T-helper 2 cell treated with Interferon-gamma antibody and Interleukin-4, amounts not matched to agents 100 ng/mL and 5 ng/mL, for 36 hours (primary cell): ENCODE measurements around the gene NHERF2. TPM values are rescaled to one million over a fixed set of nuclear protein-coding genes. Genes with fewer than 3 reads are reported as not detected.

Experiments used
- intact Hi-C: fragments of 100-400 bp; cut with micrococcal nuclease; formaldehyde crosslinking; loops from one replicate; pipeline ENCODE4 v1.15.1; 2023
- total RNA-seq: library from RNA; stranded (reverse); gene quantifications from 2 replicates; pipeline ENCODE4 v1.2.3, GENCODE V29; 2022

NHERF2 gene
- total RNA-seq, 1 donor from 2014 or later: 3.1 TPM

DNA sequence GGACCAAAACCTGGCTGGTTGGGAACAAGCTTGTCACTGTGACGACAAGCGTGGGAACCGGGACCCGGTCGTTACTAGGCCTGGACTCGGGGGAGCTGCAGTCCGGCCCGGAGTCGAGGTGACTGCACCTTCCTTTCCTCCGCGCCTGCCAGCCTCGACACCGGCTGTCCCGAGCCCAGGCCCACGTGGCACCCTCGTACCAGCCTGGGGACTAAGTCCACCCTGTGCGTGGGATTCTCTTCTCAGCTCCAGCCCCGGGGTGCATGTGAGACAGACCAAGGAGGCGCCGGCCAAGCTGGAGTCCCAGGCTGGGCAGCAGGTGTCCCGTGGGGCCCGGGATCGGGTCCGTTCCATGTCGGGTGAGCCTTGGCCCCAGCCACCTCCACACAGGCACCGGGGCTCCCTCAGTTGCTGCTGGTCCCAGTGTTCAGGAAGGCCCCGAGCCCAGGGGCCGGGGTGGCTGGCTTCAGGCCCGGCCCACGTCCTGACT is 52.7 kb downstream of the NHERF2 start:
- intact Hi-C loops: no loop called here

GRCh38 chr16:2079991-2080390 is 53.3 kb downstream of the NHERF2 start:
- intact Hi-C loops: no loop called here

GRCh38 chr16:2081201-2082084 is 54.7 kb downstream of the NHERF2 start:
- intact Hi-C loops: no loop called here

- intact Hi-C loops: no loop called here
Measured at GRCh38 chr16:2082171-2082982, 55.7 kb downstream of the NHERF2 start.

- intact Hi-C loops: no loop called here
Measured at GRCh38 chr16:2082983-2083364, 56.3 kb downstream of the NHERF2 start.

DNA sequence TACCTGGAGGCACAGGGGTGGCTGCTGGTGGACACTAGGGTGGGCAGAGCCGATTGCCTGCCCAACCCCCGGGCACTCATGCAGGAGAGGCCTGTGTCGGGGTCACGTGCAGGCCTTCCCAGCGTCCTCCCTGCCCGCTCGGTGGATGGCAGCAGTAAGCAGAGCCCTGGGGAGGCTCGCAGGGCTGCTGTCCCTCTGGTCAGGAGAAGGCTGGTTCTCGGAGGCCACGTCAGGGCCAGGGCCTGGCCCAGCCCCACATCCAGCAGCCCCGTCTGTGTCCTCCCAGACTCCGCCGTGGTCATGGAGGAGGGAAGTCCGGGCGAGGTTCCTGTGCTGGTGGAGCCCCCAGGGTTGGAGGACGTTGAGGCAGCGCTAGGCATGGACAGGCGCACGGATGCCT is 56.7 kb downstream of the NHERF2 start:
- intact Hi-C loops: no loop called here

- intact Hi-C loops: no loop called here
Measured at GRCh38 chr16:2083876-2084780, 57.4 kb downstream of the NHERF2 start.

DNA sequence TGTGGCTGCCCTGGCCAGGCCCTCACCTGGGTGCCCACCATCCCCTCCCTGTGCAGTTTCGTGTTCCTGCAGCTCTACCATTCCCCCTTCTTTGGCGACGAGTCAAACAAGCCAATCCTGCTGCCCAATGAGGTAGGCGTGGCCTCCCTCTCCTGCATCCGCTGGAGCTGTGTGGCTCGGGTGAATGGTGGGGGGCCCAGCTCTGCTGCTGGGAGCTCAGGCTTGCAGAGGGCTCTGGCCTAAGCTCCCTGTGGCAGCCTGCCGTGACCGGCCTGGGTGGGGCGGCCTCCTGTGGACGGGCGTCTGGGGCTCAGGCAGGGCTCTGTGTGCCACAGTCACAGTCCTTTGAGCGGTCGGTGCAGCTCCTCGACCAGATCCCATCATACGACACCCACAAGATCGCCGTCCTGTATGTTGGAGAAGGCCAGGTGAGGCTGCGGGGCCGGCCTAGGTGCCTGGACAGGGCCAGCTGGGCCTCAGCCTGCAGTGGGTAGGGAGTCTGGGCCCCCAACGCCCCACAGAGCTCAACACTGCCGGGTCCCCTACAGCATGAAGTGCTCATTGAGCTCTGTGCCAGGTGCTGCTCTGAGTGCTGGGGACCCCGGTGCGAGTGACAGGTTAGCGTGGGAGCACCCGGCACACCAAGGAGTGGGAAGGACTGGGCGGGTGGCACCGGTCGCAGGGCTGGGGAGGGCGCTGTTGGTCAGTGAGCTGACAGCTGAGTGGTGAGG is 58.4 kb downstream of the NHERF2 start:
- intact Hi-C loops: no loop called here

DNA sequence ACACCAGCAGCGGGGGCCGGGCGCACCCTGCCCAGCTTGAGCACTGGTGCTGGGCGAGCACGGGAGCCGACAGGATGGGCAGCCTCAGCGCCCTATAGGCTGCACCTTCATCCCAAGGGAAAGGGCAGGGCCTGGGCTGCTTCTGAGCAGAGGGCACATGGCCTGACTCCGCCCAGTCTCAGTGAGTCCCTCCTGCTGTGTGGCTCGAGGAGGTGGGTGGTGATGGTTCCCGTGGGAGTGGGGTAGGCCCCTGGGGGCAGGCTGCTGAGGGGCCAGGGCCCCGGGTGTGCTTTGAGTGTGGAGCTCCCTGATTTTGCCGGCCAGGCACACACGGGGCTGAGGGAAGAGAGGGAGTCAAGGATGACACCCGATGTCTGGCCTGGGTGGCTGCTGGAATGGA is 59.0 kb downstream of the NHERF2 start:
- intact Hi-C loops: no loop called here

DNA sequence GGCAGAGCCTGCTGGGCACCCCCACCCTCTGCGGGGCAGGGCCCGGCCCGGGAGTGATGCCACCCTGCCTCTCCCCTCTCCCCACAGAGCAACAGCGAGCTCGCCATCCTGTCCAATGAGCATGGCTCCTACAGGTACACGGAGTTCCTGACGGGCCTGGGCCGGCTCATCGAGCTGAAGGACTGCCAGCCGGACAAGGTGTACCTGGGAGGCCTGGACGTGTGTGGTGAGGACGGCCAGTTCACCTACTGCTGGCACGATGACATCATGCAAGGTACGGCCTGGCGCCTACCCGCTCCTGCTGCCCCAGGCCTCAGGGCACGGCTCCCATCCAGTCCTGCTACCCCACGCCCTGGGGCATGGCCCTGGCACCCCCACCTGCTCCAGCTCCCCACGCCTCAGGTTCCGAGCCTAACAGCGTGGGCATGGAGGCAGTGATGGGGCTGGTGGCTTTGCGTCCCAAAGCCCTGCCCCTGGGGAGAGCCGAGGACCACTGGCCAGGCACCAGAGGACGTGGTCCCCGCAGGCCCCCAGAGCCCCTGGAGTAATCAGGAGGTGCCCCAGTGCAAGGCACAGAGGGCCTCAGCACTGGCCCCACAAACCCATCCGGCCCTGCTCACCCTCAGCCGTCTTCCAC is 59.5 kb downstream of the NHERF2 start:
- intact Hi-C loops: no loop called here

- intact Hi-C loops: no loop called here
Measured at GRCh38 chr16:2086812-2087747, 60.4 kb downstream of the NHERF2 start.

DNA sequence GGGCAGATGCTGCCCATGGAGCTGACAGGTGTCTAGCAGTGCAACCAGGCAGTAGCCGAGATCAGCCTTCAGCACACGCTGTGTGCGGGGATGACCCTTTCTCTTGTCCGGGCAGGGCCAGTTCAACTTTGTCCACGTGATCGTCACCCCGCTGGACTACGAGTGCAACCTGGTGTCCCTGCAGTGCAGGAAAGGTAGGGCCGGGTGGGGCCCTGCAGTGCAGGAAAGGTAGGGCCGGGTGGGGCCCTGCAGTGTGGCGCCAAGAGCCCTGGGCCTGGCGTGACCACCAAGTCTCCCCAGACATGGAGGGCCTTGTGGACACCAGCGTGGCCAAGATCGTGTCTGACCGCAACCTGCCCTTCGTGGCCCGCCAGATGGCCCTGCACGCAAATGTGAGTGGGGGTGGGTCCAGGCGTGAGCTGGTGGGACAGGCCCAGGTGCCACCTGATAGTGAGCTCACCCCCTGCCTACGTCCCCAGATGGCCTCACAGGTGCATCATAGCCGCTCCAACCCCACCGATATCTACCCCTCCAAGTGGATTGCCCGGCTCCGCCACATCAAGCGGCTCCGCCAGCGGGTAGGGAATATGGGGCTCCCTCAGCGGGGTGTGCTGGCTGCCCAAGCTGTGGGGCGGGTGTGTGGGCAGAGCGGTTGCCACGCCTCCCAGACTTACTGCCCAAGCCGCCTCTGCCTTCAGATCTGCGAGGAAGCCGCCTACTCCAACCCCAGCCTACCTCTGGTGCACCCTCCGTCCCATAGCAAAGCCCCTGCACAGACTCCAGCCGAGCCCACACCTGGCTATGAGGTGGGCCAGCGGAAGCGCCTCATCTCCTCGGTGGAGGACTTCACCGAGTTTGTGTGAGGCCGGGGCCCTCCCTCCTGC is 61.3 kb downstream of the NHERF2 start:
- intact Hi-C loops: no loop called here

Other genes starting within 250 kb of the NHERF2 start
- gene SPSB3, start 244.3 kb upstream of the NHERF2 start, total RNA-seq: 29.5 and 32.7 TPM in 2 replicates
- gene NUBP2, start 243.9 kb upstream of the NHERF2 start, total RNA-seq: 55.1 and 55.6 TPM in 2 replicates
- gene IGFALS, start 233.2 kb upstream of the NHERF2 start, total RNA-seq: 0.11 TPM in 1 of 2 replicates, not detected in the other
- 43.4 and 46.1 TPM in 2 replicates for gene HAGH, start 200.1 kb upstream of the NHERF2 start, total RNA-seq
- 10.5 and 11.6 TPM in 2 replicates for gene FAHD1, start 199.7 kb upstream of the NHERF2 start, total RNA-seq
- not detected in 2 replicates for gene MEIOB, start 154.7 kb upstream of the NHERF2 start, total RNA-seq
- gene HS3ST6, start 108.5 kb upstream of the NHERF2 start, total RNA-seq: not detected in 2 replicates
- gene MSRB1, start 83.7 kb upstream of the NHERF2 start, total RNA-seq: 14.0 and 14.1 TPM in 2 replicates
- not detected in 2 replicates for gene RPL3L, start 72.2 kb upstream of the NHERF2 start, total RNA-seq
- gene NDUFB10, start 67.4 kb upstream of the NHERF2 start, total RNA-seq: 119 and 123 TPM in 2 replicates
- gene RPS2, start 62.1 kb upstream of the NHERF2 start, total RNA-seq: 2,826 and 2,856 TPM in 2 replicates
- gene RNF151, start 60.0 kb upstream of the NHERF2 start, total RNA-seq: 0.18 TPM in 1 of 2 replicates, not detected in the other
- 36.7 and 38.2 TPM in 2 replicates for gene TBL3, start 54.8 kb upstream of the NHERF2 start, total RNA-seq
- gene NOXO1, start 45.4 kb upstream of the NHERF2 start, total RNA-seq: 0.25 and 0.55 TPM in 2 replicates
- 24.4 and 27.1 TPM in 2 replicates for gene GFER, start 42.7 kb upstream of the NHERF2 start, total RNA-seq
- gene SYNGR3, start 36.9 kb upstream of the NHERF2 start, total RNA-seq: 4.9 and 5.3 TPM in 2 replicates
- 58.9 and 63.6 TPM in 2 replicates for gene ZNF598, start 17.1 kb upstream of the NHERF2 start, total RNA-seq
- 0.70 and 0.80 TPM in 2 replicates for gene NPW, start 7.1 kb upstream of the NHERF2 start, total RNA-seq
- 32.9 and 33.2 TPM in 2 replicates for gene NTHL1, start 20.9 kb downstream of the NHERF2 start, total RNA-seq
- 96.9 and 110 TPM in 2 replicates for gene TSC2, start 21.1 kb downstream of the NHERF2 start, total RNA-seq
- 68.5 and 77.3 TPM in 2 replicates for gene PKD1, start 109.0 kb downstream of the NHERF2 start, total RNA-seq
- gene RAB26, start 121.7 kb downstream of the NHERF2 start, total RNA-seq: 0.59 TPM in 1 of 2 replicates, not detected in the other
- 57.6 and 62.8 TPM in 2 replicates for gene TRAF7, start 128.9 kb downstream of the NHERF2 start, total RNA-seq
- gene CASKIN1, start 169.7 kb downstream of the NHERF2 start, total RNA-seq: 0.16 and 0.20 TPM in 2 replicates
- 38.4 and 39.4 TPM in 2 replicates for gene MLST8, start 178.6 kb downstream of the NHERF2 start, total RNA-seq
- 10.6 and 12.1 TPM in 2 replicates for gene BRICD5, start 184.0 kb downstream of the NHERF2 start, total RNA-seq
- 24.4 and 26.1 TPM in 2 replicates for gene PGP, start 187.9 kb downstream of the NHERF2 start, total RNA-seq
- 30.3 and 30.9 TPM in 2 replicates for gene E4F1, start 196.7 kb downstream of the NHERF2 start, total RNA-seq
- gene DNASE1L2, start 209.5 kb downstream of the NHERF2 start, total RNA-seq: 2.6 and 2.8 TPM in 2 replicates
- 30.2 and 34.2 TPM in 2 replicates for gene ECI1, start 224.7 kb downstream of the NHERF2 start, total RNA-seq
- 299 and 307 TPM in 2 replicates for gene RNPS1, start 241.2 kb downstream of the NHERF2 start, total RNA-seq